ENCODE measurements around the gene FABP3. TPM values are rescaled to one million over a fixed set of nuclear protein-coding genes. Genes with fewer than 3 reads are reported as not detected.
A peak's percentile ranks its signal among the peaks of the same experiment; 100 is the strongest.
"Not testable (repeated sequence)": the region's sequence is repeated elsewhere in the genome, so short reads cannot be mapped to it uniquely, and the experiment has no call there.

Gene FABP3
- total and polyA plus RNA-seq, 4 experiments from 2014 or later, result 1.2 TPM; not detected in 3

GRCh38 chr1:31389616-31390015, 16.7 kb upstream of the FABP3 start:
- DNase-seq, result no peak
- Mint-ChIP-seq H3K27ac (no peak overlapping the region), H3K27me3 (peaks cover 5 to 18% of the 10 kb centered on the region in 2 donors), H3K36me3 (no peaks in the 10 kb centered on the region), H3K4me1 (peaks cover 3 to 5% (median 4%) of the 10 kb centered on the region in 4 donors), H3K9me3 (no peaks in the 10 kb centered on the region), H3K4me3 (no peak overlapping the region)
- no peak overlapping the region for H3K27ac ChIP-seq (ENCODE audit: low read depth, low read length)
- H3K4me1 ChIP-seq (ENCODE audit: insufficient read depth, low read length), result peaks cover 5% of the 10 kb centered on the region
- H3K36me3 ChIP-seq (ENCODE audit: insufficient read depth, low read length), result no peaks in the 10 kb centered on the region
- H3K4me3 ChIP-seq (ENCODE audit: low read length in 2 of 2), result no peak overlapping the region
- H3K27me3 ChIP-seq (ENCODE audit: insufficient read depth, low read length), result no peaks in the 10 kb centered on the region
- ChIA-PET POLR2A (ENCODE audit: partially characterized antibody) (no interaction called here), CTCF (ENCODE audit: partially characterized antibody) (interaction anchor here (0.6 kb wide), 1 partner anchor 145 kb away, joined by 4 read pairs; no protein-coding TSS in a partner anchor)
- no peaks in the 10 kb centered on the region for H3K9me3 ChIP-seq (ENCODE audit: control insufficient read depth in 1 of 2, low read length in 2 of 2)
- intact Hi-C loops (cut with micrococcal nuclease), result no loop called here

GRCh38 chr1:31387612-31388011, 14.7 kb upstream of the FABP3 start:
- H3K36me3 Mint-ChIP-seq, result no peaks in the 10 kb centered on the region
- no peaks in the 10 kb centered on the region for H3K9me3 Mint-ChIP-seq
- no peaks in the 10 kb centered on the region for H3K36me3 ChIP-seq (ENCODE audit: insufficient read depth, low read length)
- CTCF ChIA-PET (ENCODE audit: partially characterized antibody), result no interaction called here
- POLR2A ChIA-PET (ENCODE audit: partially characterized antibody), result no interaction called here
- no peaks in the 10 kb centered on the region for H3K4me1 Mint-ChIP-seq
- intact Hi-C loops (cut with micrococcal nuclease), result no loop called here
- no peaks in the 10 kb centered on the region for H3K4me1 ChIP-seq (ENCODE audit: insufficient read depth, low read length)
- no peak overlapping the region for H3K4me3 Mint-ChIP-seq
- no peak for DNase-seq
- H3K9me3 ChIP-seq (ENCODE audit: control insufficient read depth in 1 of 2, low read length in 2 of 2), result no peaks in the 10 kb centered on the region
- no peaks in the 10 kb centered on the region for H3K27me3 ChIP-seq (ENCODE audit: insufficient read depth, low read length)
- H3K4me3 ChIP-seq (ENCODE audit: low read length in 2 of 2), result no peak overlapping the region
- H3K27ac Mint-ChIP-seq, result peak overlapping the region in 1 of 7 donors; percentile 42
- peaks cover 7 to 27% of the 10 kb centered on the region in 2 donors for H3K27me3 Mint-ChIP-seq
- no peak overlapping the region for H3K27ac ChIP-seq (ENCODE audit: low read depth, low read length)

- peaks cover 12 to 35% of the 10 kb centered on the region in 2 donors for H3K27me3 Mint-ChIP-seq
- H3K27me3 ChIP-seq (ENCODE audit: insufficient read depth, low read length); H3K4me1 ChIP-seq (ENCODE audit: insufficient read depth, low read length); H3K9me3 Mint-ChIP-seq; CTCF ChIA-PET (ENCODE audit: partially characterized antibody); POLR2A ChIA-PET (ENCODE audit: partially characterized antibody); H3K4me3 Mint-ChIP-seq; intact Hi-C loops (cut with micrococcal nuclease); H3K36me3 Mint-ChIP-seq; H3K4me3 ChIP-seq (ENCODE audit: low read length in 2 of 2); H3K27ac ChIP-seq (ENCODE audit: low read depth, low read length); H3K4me1 Mint-ChIP-seq; H3K36me3 ChIP-seq (ENCODE audit: insufficient read depth, low read length); DNase-seq; H3K9me3 ChIP-seq (ENCODE audit: control insufficient read depth in 1 of 2, low read length in 2 of 2); H3K27ac Mint-ChIP-seq: not testable (repeated sequence)
These were observed 13.8 kb upstream of the FABP3 start for GRCh38 chr1:31386576-31387243.

- H3K27ac Mint-ChIP-seq, result no peak overlapping the region
- no peaks in the 10 kb centered on the region for H3K27me3 ChIP-seq (ENCODE audit: insufficient read depth, low read length)
- no peak overlapping the region for H3K4me3 Mint-ChIP-seq
- no peak overlapping the region for H3K27ac ChIP-seq (ENCODE audit: low read depth, low read length)
- no peak overlapping the region for H3K4me3 ChIP-seq (ENCODE audit: low read length in 2 of 2)
- H3K36me3 ChIP-seq (ENCODE audit: insufficient read depth, low read length), result no peaks in the 10 kb centered on the region
- H3K27me3 Mint-ChIP-seq, result peaks cover 12 to 39% of the 10 kb centered on the region in 2 donors
- H3K4me1 ChIP-seq (ENCODE audit: insufficient read depth, low read length), result no peaks in the 10 kb centered on the region
- POLR2A ChIA-PET (ENCODE audit: partially characterized antibody), result interaction anchor here (0.6 kb wide), 1 partner anchor 9 kb away, joined by 3 read pairs; no protein-coding TSS in a partner anchor
- H3K9me3 ChIP-seq (ENCODE audit: control insufficient read depth in 1 of 2, low read length in 2 of 2), result no peaks in the 10 kb centered on the region
- DNase-seq, result no peak
- H3K4me1 Mint-ChIP-seq, result no peaks in the 10 kb centered on the region
- intact Hi-C loops (cut with micrococcal nuclease), result no loop called here
- CTCF ChIA-PET (ENCODE audit: partially characterized antibody), result interaction anchor here (1.5 kb wide), 1 partner anchor 11 kb away, joined by 5 read pairs; no protein-coding TSS in a partner anchor
- H3K36me3 Mint-ChIP-seq, result no peaks in the 10 kb centered on the region
- no peaks in the 10 kb centered on the region for H3K9me3 Mint-ChIP-seq
These were observed 11.1 kb upstream of the FABP3 start for GRCh38 chr1:31383967-31384366.

- Histone ChIP-seq H3K4me3 (ENCODE audit: low read length in 2 of 2) (no peak overlapping the region), H3K36me3 (ENCODE audit: insufficient read depth, low read length) (no peaks in the 10 kb centered on the region), H3K27ac (ENCODE audit: low read depth, low read length) (no peak overlapping the region), H3K27me3 (ENCODE audit: insufficient read depth, low read length) (no peaks in the 10 kb centered on the region), H3K4me1 (ENCODE audit: insufficient read depth, low read length) (no peaks in the 10 kb centered on the region), H3K9me3 (ENCODE audit: control insufficient read depth in 1 of 2, low read length in 2 of 2) (no peaks in the 10 kb centered on the region)
- H3K4me3 Mint-ChIP-seq, result no peak overlapping the region
- POLR2A ChIA-PET (ENCODE audit: partially characterized antibody), result no interaction called here
- no peak for DNase-seq
- H3K9me3 Mint-ChIP-seq, result no peaks in the 10 kb centered on the region
- CTCF ChIA-PET (ENCODE audit: partially characterized antibody), result no interaction called here
- no peak overlapping the region for H3K27ac Mint-ChIP-seq
- no peaks in the 10 kb centered on the region for H3K4me1 Mint-ChIP-seq
- H3K36me3 Mint-ChIP-seq, result no peaks in the 10 kb centered on the region
- intact Hi-C loops (cut with micrococcal nuclease), result no loop called here
- peaks cover 12 to 35% of the 10 kb centered on the region in 2 donors for H3K27me3 Mint-ChIP-seq
These were observed 9.6 kb upstream of the FABP3 start for GRCh38 chr1:31382379-31382989.

GRCh38 chr1:31381394-31382294, 8.8 kb upstream of the FABP3 start:
- CTCF ChIA-PET (ENCODE audit: partially characterized antibody), result no interaction called here
- no peak overlapping the region for H3K27ac Mint-ChIP-seq
- H3K27me3 Mint-ChIP-seq, result peaks cover 12 to 35% of the 10 kb centered on the region in 2 donors

GRCh38 chr1:31380181-31380580, 7.3 kb upstream of the FABP3 start:
- H3K4me3 Mint-ChIP-seq, result peak overlapping the region in 1 of 8 donors; percentile 32
- Histone ChIP-seq H3K27ac (ENCODE audit: low read depth, low read length) (no peak overlapping the region), H3K27me3 (ENCODE audit: insufficient read depth, low read length) (no peaks in the 10 kb centered on the region), H3K4me1 (ENCODE audit: insufficient read depth, low read length) (no peaks in the 10 kb centered on the region), H3K9me3 (ENCODE audit: control insufficient read depth in 1 of 2, low read length in 2 of 2) (no peaks in the 10 kb centered on the region), H3K4me3 (ENCODE audit: low read length in 2 of 2) (no peak overlapping the region), H3K36me3 (ENCODE audit: insufficient read depth, low read length) (no peaks in the 10 kb centered on the region)
- ChIA-PET CTCF (ENCODE audit: partially characterized antibody) (no interaction called here), POLR2A (ENCODE audit: partially characterized antibody) (no interaction called here)
- intact Hi-C loops (cut with micrococcal nuclease), result no loop called here
- DNase-seq, result no peak
- H3K27ac Mint-ChIP-seq, result peak overlapping the region in 1 of 7 donors; percentile 50
- H3K36me3 Mint-ChIP-seq, result no peaks in the 10 kb centered on the region
- H3K27me3 Mint-ChIP-seq, result peaks cover 7 to 24% of the 10 kb centered on the region in 2 donors
- peaks cover 0 to 3% (median 0%) of the 10 kb centered on the region in 4 donors for H3K4me1 Mint-ChIP-seq
- H3K9me3 Mint-ChIP-seq, result no peaks in the 10 kb centered on the region

More at GRCh38 chr1:31381394-31382294, 8.8 kb upstream of the FABP3 start:
- Histone ChIP-seq H3K36me3 (ENCODE audit: insufficient read depth, low read length) (no peaks in the 10 kb centered on the region), H3K27me3 (ENCODE audit: insufficient read depth, low read length) (no peaks in the 10 kb centered on the region), H3K9me3 (ENCODE audit: control insufficient read depth in 1 of 2, low read length in 2 of 2) (no peaks in the 10 kb centered on the region), H3K4me1 (ENCODE audit: insufficient read depth, low read length) (no peaks in the 10 kb centered on the region), H3K4me3 (ENCODE audit: low read length in 2 of 2) (no peak overlapping the region), H3K27ac (ENCODE audit: low read depth, low read length) (no peak overlapping the region)
- H3K4me1 Mint-ChIP-seq, result peaks cover 0 to 1% (median 0%) of the 10 kb centered on the region in 4 donors
- no peaks in the 10 kb centered on the region for H3K9me3 Mint-ChIP-seq
- intact Hi-C loops (cut with micrococcal nuclease), result no loop called here
- no peak for DNase-seq
- H3K4me3 Mint-ChIP-seq, result no peak overlapping the region
- POLR2A ChIA-PET (ENCODE audit: partially characterized antibody), result no interaction called here
- H3K36me3 Mint-ChIP-seq, result no peaks in the 10 kb centered on the region
